Measurements from ENCODE around the gene BTBD2. TPM values are rescaled to one million over a fixed set of nuclear protein-coding genes. Genes with fewer than 3 reads are reported as not detected.

Gene BTBD2
- total and polyA plus RNA-seq, 2 donors (not counting 1 experiment from before 2014, with no cell fraction given): 75.2 to 85.6 TPM

GRCh38 chr19:2048959-2049740, 33.6 kb upstream of the BTBD2 start:
- WGBS (ENCODE audit: insufficient coverage): 73% methylated on average over 26 of the region's 27 CpGs
- POLR2A ChIA-PET: interaction anchor here (0.5 to 8.2 kb wide), 12 partner anchors 9 to 116 kb away, joined by 3 to 111 read pairs (median 4); partner anchors contain the start of genes IZUMO4 and MOB3A
- Histone ChIP-seq H3K36me3 (replicated peaks in 1 of 2; ENCODE audit: control extremely low read depth in 1 of 2, control insufficient read depth in 1 of 2, extremely low read depth in 1 of 2, insufficient read depth in 2 of 2, low read length in 1 of 2) (peaks cover 0 to 54% of the 10 kb centered on the region in 2 experiments), H2AFZ (ENCODE audit: insufficient read depth, low read depth, low read length, poor library complexity, severe bottlenecking) (no peak overlapping the region), H3K27me3 (replicated peaks in 1 of 4; ENCODE audit: control extremely low read depth in 1 of 4, control insufficient read depth in 3 of 4, insufficient read depth in 4 of 4, low read length in 3 of 4) (no peaks in the 10 kb centered on the region), H3K9ac (ENCODE audit: low read length) (peak overlapping the region; percentile 78), H3K79me2 (ENCODE audit: control insufficient read depth, insufficient read depth, low read length) (peaks cover 66% of the 10 kb centered on the region), H3K4me3 (ENCODE audit: control extremely low read depth in 1 of 5, extremely low read depth in 1 of 5, insufficient read depth in 1 of 5, low read depth in 2 of 5, low read length in 4 of 5) (peak overlapping the region; percentile 40 to 98 (median 94)), H3K9me3 (ENCODE audit: control extremely low read depth in 1 of 3, control insufficient read depth in 2 of 3, insufficient read depth in 1 of 3, low read length in 2 of 3) (no peaks in the 10 kb centered on the region), H3K4me1 (ENCODE audit: control insufficient read depth in 2 of 2, insufficient read depth in 2 of 2, low read length in 2 of 2) (peaks cover 83 to 87% of the 10 kb centered on the region in 2 donors), H3K27ac (ENCODE audit: low read length in 2 of 2) (peak overlapping the region; percentile 92 to 98), H4K20me1 (ENCODE audit: control insufficient read depth, insufficient read depth, low read length, poor library complexity, severe bottlenecking) (peaks cover 67% of the 10 kb centered on the region), H3K4me2 (replicated peaks; ENCODE audit: low read depth, low read length, poor library complexity, severe bottlenecking) (peak overlapping the region; percentile 92)
- H3K9me3 Mint-ChIP-seq (ENCODE audit: insufficient read depth): no peaks in the 10 kb centered on the region
- peak overlapping the region; percentile 99 for H3K4me3 Mint-ChIP-seq
- intact Hi-C loops (cut with micrococcal nuclease): no loop called here
- H3K27ac Mint-ChIP-seq: peak overlapping the region; percentile 98
- peak; percentile 40 for DNase-seq
- no peaks in the 10 kb centered on the region for H3K27me3 Mint-ChIP-seq
- CTCF ChIA-PET: interaction anchor here (1.2 to 2.0 kb wide), 4 partner anchors 38 to 48 kb away, joined by 3 to 10 read pairs (median 4); partner anchors contain the start of gene IZUMO4
- ATAC-seq (ENCODE audit: low read depth): no peak
- TF ChIP-seq, protein P1, sequence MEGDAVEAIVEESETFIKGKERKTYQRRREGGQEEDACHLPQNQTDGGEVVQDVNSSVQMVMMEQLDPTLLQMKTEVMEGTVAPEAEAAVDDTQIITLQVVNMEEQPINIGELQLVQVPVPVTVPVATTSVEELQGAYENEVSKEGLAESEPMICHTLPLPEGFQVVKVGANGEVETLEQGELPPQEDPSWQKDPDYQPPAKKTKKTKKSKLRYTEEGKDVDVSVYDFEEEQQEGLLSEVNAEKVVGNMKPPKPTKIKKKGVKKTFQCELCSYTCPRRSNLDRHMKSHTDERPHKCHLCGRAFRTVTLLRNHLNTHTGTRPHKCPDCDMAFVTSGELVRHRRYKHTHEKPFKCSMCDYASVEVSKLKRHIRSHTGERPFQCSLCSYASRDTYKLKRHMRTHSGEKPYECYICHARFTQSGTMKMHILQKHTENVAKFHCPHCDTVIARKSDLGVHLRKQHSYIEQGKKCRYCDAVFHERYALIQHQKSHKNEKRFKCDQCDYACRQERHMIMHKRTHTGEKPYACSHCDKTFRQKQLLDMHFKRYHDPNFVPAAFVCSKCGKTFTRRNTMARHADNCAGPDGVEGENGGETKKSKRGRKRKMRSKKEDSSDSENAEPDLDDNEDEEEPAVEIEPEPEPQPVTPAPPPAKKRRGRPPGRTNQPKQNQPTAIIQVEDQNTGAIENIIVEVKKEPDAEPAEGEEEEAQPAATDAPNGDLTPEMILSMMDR (IDR thresholded peaks at IDR 0.05): no peak
- no peak for TF ChIP-seq EZH2 (IDR thresholded peaks at IDR 0.05; ENCODE audit: borderline replicate concordance, insufficient read depth, low read depth, low read length, poor library complexity, severe bottlenecking)
- peaks cover 68% of the 10 kb centered on the region for H3K4me1 Mint-ChIP-seq

Data from B cell (primary cell).